H1 (cell line): ENCODE measurements around the gene TRAPPC3. TPM values are rescaled to one million over a fixed set of nuclear protein-coding genes. Genes with fewer than 3 reads are reported as not detected.

Source experiments
- CBX5 ChIP-seq: fragments of 300-800, 300-1000 bp; sonication (generic); IDR thresholded peaks from 2 replicates; pipeline ENCODE4 v1.7.1; 2016; ENCODE audit warnings: antibody characterized with exemption, low read length, low read depth
- GABPA ChIP-seq: IDR thresholded peaks from 2 replicates; pipeline ENCODE4 v1.6.1; 2011; ENCODE audit warnings: mild to moderate bottlenecking, low read length, moderate library complexity, borderline replicate concordance; ENCODE audit not compliant: insufficient read depth
- JUN ChIP-seq: IDR thresholded peaks from 2 replicates; pipeline ENCODE4 v1.6.1; 2011; ENCODE audit warnings: low read depth, mild to moderate bottlenecking, improper control_type of control experiment, low read length
- RNF2 ChIP-seq: fragments of 200-900, 300-1000 bp; sonication (generic); IDR thresholded peaks from 2 replicates; pipeline ENCODE4 v1.7.1; 2016; ENCODE audit warnings: borderline replicate concordance, low read depth, mild to moderate bottlenecking, antibody characterized with exemption, low read length; ENCODE audit not compliant: poor library complexity, severe bottlenecking; ENCODE audit errors: missing control alignments
- polyA plus RNA-seq, 7 experiments: library from polyadenylated mRNA; depleted of rRNA in 3 of 7; stranded (reverse) in 5 of 7; unstranded in 2 of 7; fragments of >200 nt in 5 of 7; fragments of 200-250 nt in 2 of 7; gene quantifications; 1 replicate in 5 of 7; 2 replicates in 1 of 7; 4 replicates in 1 of 7; pipeline versions ENCODE4 v1.2.1 to v1.2.3, GENCODE V29; 2011 to 2013; ENCODE audit warnings: missing spikeins in 2 of 7, mixed read lengths in 2 of 7
- total RNA-seq: library from RNA; stranded (reverse); fragmentation: NEBNext Ultra II Directional; extraction: Animal tissue kit (Norgen Biotek cat#: 25700); gene quantifications from 2 replicates; pipeline ENCODE4 v1.2.1, GENCODE V29; 2021

Gene TRAPPC3
- total and polyA plus RNA-seq, 2 of the 8 experiments (the other 6 are each of a cell fraction or from before 2014, with no cell fraction given): 47.8 to 51.0 TPM

DNA sequence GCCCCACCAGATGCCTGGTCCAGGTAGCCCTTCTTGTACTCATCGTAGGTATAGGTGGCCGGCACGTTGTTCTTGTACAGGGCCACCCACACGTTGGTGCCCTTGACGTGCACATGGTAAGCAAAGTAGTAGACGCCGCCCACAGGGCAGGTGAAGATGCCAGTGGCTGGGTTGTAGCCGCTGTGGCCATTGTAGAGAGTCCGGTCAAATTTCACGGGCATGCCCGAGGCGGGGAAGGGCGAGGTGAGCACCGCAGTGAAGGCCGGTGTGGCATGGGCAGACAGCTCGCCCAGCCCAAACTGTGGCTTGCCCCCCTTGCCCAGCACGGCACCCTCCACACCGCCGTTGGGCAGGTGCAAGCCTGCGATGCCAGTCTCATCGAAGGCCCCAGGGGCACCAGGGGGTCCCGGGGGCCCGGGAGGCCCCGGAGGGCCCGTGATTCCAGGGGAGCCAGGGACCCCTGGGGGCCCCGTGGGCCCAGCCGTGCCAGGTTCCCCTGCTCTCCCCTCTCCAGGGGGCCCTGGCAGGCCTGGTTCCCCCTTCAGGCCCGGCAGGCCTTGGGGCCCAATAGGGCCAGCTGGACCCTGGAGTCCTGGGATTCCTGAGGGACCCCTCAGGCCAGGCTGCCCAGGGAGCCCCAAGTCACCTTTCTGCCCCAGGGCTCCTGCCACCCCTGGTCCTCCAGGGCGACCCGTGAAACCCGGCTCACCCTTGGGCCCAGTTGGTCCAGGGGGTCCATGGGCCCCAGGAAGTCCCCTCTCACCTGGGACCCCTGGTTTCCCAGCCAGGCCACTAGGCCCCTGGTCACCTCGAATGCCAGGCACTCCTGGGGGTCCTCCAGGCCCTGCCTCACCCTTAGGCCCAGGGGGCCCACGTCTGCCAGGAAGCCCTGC is 51.3 kb downstream of the TRAPPC3 start (continued):
- TF ChIP-seq RNF2: no peak
- no peak for TF ChIP-seq JUN
- TF ChIP-seq GABPA: no peak
- no peak for TF ChIP-seq CBX5
